Mesenchymal stem cell (in vitro differentiated cells and primary cell): ENCODE measurements around the gene ADCYAP1.
"Not testable (repeated sequence)": the region's sequence is repeated elsewhere in the genome, so short reads cannot be mapped to it uniquely, and the experiment has no call there.

Experiments used
- DNase-seq: peaks from one replicate; pipeline ENCODE4 v3.0.0-alpha.2; 2013
- H2AFZ ChIP-seq: one replicate; pipeline ENCODE4 v1.6.1; 2013; ENCODE audit warnings: low read depth, mild to moderate bottlenecking, control low read depth, inconsistent platforms, low read length, moderate library complexity
- H2AK5ac ChIP-seq: 2 replicates; pipeline ENCODE4 v1.6.1; 2013; ENCODE audit warnings: low read length, moderate library complexity, mild to moderate bottlenecking, inconsistent platforms; ENCODE audit not compliant: severe bottlenecking
- H2BK120ac ChIP-seq: one replicate; pipeline ENCODE4 v1.6.1; 2013; ENCODE audit warnings: low read depth, mild to moderate bottlenecking, inconsistent platforms, low read length, moderate library complexity
- H2BK12ac ChIP-seq, 2 experiments: one replicate each; pipeline ENCODE4 v1.6.1; 2013; ENCODE audit warnings: inconsistent platforms in 2 of 2, low read length in 2 of 2, mild to moderate bottlenecking in 2 of 2, moderate library complexity in 2 of 2, control low read depth in 1 of 2
- H2BK15ac ChIP-seq: one replicate; pipeline ENCODE4 v1.6.1; 2013; ENCODE audit warnings: mild to moderate bottlenecking, low read depth, inconsistent platforms; ENCODE audit not compliant: poor library complexity, severe bottlenecking
- H2BK5ac ChIP-seq: 2 replicates; pipeline ENCODE4 v1.6.1; 2013; ENCODE audit warnings: low read depth, mild to moderate bottlenecking, low read length, control low read depth, inconsistent platforms; ENCODE audit not compliant: poor library complexity, severe bottlenecking
- H3K14ac ChIP-seq, 2 experiments: one replicate each; pipeline ENCODE4 v1.6.1; 2013; ENCODE audit warnings: inconsistent platforms in 2 of 2, low read length in 2 of 2, control low read depth in 1 of 2, mild to moderate bottlenecking in 1 of 2, moderate library complexity in 1 of 2
- H3K18ac ChIP-seq, 2 experiments: one replicate each; pipeline ENCODE4 v1.6.1; 2013; ENCODE audit warnings: inconsistent platforms in 2 of 2, low read length in 2 of 2, control low read depth in 1 of 2, low read depth in 1 of 2, mild to moderate bottlenecking in 1 of 2
- H3K23ac ChIP-seq, 2 experiments: one replicate each; pipeline ENCODE4 v1.6.1; 2013; ENCODE audit warnings: inconsistent platforms in 2 of 2, low read length in 2 of 2, mild to moderate bottlenecking in 2 of 2, moderate library complexity in 2 of 2, control low read depth in 1 of 2
- H3K27ac ChIP-seq: 2 replicates; pipeline ENCODE4 v1.5.1; 2013; ENCODE audit warnings: mild to moderate bottlenecking, moderate library complexity, low read length, control low read depth, inconsistent platforms; ENCODE audit not compliant: poor library complexity, severe bottlenecking
- H3K27me3 ChIP-seq, 2 experiments: 2 replicates each; pipeline versions ENCODE4 v1.6.1 to v1.7.0; 2013; ENCODE audit warnings: low read length in 2 of 2, mild to moderate bottlenecking in 2 of 2, moderate library complexity in 2 of 2, control low read depth in 1 of 2, inconsistent platforms in 1 of 2; ENCODE audit not compliant: control insufficient read depth in 1 of 2, insufficient read depth in 1 of 2
- H3K36me3 ChIP-seq, 2 experiments: 2 replicates each; pipeline versions ENCODE4 v1.6.1 to v1.7.0; 2013; ENCODE audit warnings: low read length in 2 of 2, control low read depth in 1 of 2, inconsistent platforms in 1 of 2, low read depth in 1 of 2, mild to moderate bottlenecking in 1 of 2; ENCODE audit not compliant: insufficient read depth in 2 of 2, control insufficient read depth in 1 of 2
- H3K4ac ChIP-seq, 2 experiments: one replicate each; pipeline ENCODE4 v1.6.1; 2013; ENCODE audit warnings: inconsistent platforms in 2 of 2, low read length in 2 of 2, mild to moderate bottlenecking in 2 of 2, moderate library complexity in 2 of 2, control low read depth in 1 of 2, low read depth in 1 of 2
- H3K4me1 ChIP-seq: 2 replicates; pipeline ENCODE4 v1.6.1; 2013; ENCODE audit warnings: low read depth, low read length, control low read depth; ENCODE audit not compliant: control insufficient read depth, insufficient read depth
- H3K4me2 ChIP-seq: 2 replicates; pipeline ENCODE4 v1.6.1; 2013; ENCODE audit warnings: low read length, mild to moderate bottlenecking, inconsistent platforms; ENCODE audit not compliant: poor library complexity, severe bottlenecking
- H3K4me3 ChIP-seq, 2 experiments: 2 replicates each; pipeline versions ENCODE4 v1.5.1 to v1.7.0; 2013; ENCODE audit warnings: low read length in 2 of 2, mild to moderate bottlenecking in 2 of 2, control low read depth in 1 of 2, low read depth in 1 of 2; ENCODE audit not compliant: insufficient read depth in 1 of 2
- H3K79me1 ChIP-seq: replicated peaks from 2 replicates; pipeline ENCODE4 v1.6.1; 2013; ENCODE audit warnings: mild to moderate bottlenecking, control low read depth, low read length, inconsistent platforms; ENCODE audit not compliant: poor library complexity, severe bottlenecking
- H3K9ac ChIP-seq: 2 replicates; pipeline ENCODE4 v1.7.0; 2013; ENCODE audit warnings: mild to moderate bottlenecking, low read length, moderate library complexity
- H3K9me3 ChIP-seq: 2 replicates; pipeline ENCODE4 v1.7.0; 2013; ENCODE audit warnings: mild to moderate bottlenecking, low read length; ENCODE audit not compliant: control insufficient read depth
- H4K8ac ChIP-seq: one replicate; pipeline ENCODE4 v1.6.1; 2013; ENCODE audit warnings: inconsistent platforms, mild to moderate bottlenecking, low read length, moderate library complexity
- H4K91ac ChIP-seq: one replicate; pipeline ENCODE4 v1.6.1; 2013; ENCODE audit warnings: mild to moderate bottlenecking, low read length, inconsistent platforms
- WGBS: methylation state at CpG from one replicate; pipeline ENCODE4 v1.1.7; 2013; ENCODE audit warnings: mixed read lengths; 5-methylcytosine and 5-hydroxymethylcytosine counted together

The ADCYAP1 gene

DNA sequence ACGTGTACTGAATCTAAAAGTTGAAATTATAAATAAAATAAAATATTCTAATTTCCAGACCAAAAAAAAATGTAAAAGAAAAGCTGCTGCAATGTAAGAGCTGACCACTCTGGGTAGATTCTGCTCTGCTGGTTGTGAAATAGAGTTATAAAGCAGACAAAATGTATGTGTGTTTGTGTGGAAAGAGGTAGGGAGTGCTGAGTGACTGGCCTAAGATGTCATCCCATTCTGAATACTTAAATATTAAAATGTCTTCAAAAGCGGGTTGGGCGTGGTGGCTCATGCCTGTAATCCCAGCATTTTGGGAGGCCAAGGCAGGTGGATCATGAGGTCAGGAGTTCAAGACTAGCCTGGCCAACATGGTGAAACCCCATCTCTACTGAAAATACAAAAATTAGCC is 31.2 kb upstream of the ADCYAP1 start:
- not testable (repeated sequence) for H3K4me2 ChIP-seq, H4K8ac ChIP-seq, H4K91ac ChIP-seq, DNase-seq, H3K14ac ChIP-seq, H3K27ac ChIP-seq, H2AK5ac ChIP-seq, H3K36me3 ChIP-seq, H2BK15ac ChIP-seq, H3K4me3 ChIP-seq, H3K4me1 ChIP-seq, H3K9me3 ChIP-seq, H3K23ac ChIP-seq, H3K9ac ChIP-seq, H2BK120ac ChIP-seq, H3K4ac ChIP-seq, H2AFZ ChIP-seq, H2BK5ac ChIP-seq, H3K18ac ChIP-seq, H2BK12ac ChIP-seq, H3K79me1 ChIP-seq
- H3K27me3 ChIP-seq = peaks cover 6 to 19% of the 10 kb centered on the region in 2 experiments
- 83% methylated on average over 2 of the region's 3 CpGs for WGBS

DNA sequence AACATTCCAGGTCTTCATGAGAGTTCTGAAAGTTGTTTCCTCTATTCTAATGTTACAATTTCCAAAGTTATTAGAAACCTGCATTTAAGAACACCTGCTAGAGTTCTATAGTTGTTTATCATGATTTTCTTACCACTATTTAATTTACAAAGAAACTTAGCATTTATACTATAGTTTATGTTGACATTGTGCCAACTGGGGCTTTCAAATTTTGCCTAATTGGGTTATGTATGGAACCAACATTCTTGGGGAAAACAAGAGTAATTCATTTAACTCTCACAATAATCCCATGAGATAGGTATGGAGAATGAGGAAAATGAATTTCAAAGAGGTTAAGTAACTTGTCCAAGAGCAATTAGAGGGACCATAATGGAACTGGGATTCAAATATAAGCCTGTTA is 28.8 kb upstream of the ADCYAP1 start:
- Histone ChIP-seq H3K4me3 (no peak overlapping the region), H2BK12ac (no peak overlapping the region), H3K4me2 (no peak overlapping the region), H3K18ac (no peak overlapping the region), H3K4me1 (no peaks in the 10 kb centered on the region), H3K36me3 (no peaks in the 10 kb centered on the region), H2AK5ac (no peak overlapping the region), H3K79me1 (no peaks in the 10 kb centered on the region), H2BK120ac (no peak overlapping the region), H2BK15ac (no peak overlapping the region), H3K9ac (no peak overlapping the region), H3K9me3 (no peaks in the 10 kb centered on the region), H3K14ac (no peak overlapping the region), H3K4ac (no peak overlapping the region), H2BK5ac (no peak overlapping the region), H4K91ac (no peak overlapping the region), H2AFZ (no peak overlapping the region), H3K27me3 (peaks cover 6 to 18% of the 10 kb centered on the region in 2 experiments), H4K8ac (no peak overlapping the region), H3K27ac (no peak overlapping the region), H3K23ac (no peak overlapping the region)
- DNase-seq = no peak

DNA sequence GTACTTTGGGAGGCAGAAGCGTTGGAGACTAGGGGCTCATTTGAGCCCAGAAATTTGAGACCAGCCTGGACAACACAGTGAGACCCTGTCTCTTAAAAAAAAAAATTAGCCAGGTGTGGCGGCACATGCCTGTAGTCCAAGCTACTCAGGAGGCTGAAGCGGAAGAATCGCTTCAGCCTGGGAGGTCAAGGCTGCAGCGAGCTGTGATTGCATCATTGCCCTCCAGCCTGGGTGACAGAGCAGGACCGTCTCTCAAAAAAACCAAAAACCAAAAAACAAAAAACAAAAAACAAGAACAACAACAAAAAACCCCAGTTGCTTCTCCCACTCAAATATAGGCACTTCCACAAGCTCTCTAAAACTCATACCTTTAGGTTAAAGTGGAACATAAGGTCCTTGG is 27.4 kb upstream of the ADCYAP1 start:
- no peak overlapping the region for H3K4ac ChIP-seq
- H2AFZ ChIP-seq = no peak overlapping the region
- H3K14ac ChIP-seq = no peak overlapping the region
- H3K9me3 ChIP-seq = no peaks in the 10 kb centered on the region
- H3K9ac ChIP-seq = no peak overlapping the region
- H4K91ac ChIP-seq = no peak overlapping the region
- no peak overlapping the region for H3K23ac ChIP-seq
- H3K79me1 ChIP-seq = no peaks in the 10 kb centered on the region
- no peak overlapping the region for H3K4me2 ChIP-seq
- H2BK12ac ChIP-seq = no peak overlapping the region
- no peaks in the 10 kb centered on the region for H3K4me1 ChIP-seq
- no peak overlapping the region for H4K8ac ChIP-seq
- DNase-seq = no peak
- H2BK120ac ChIP-seq = no peak overlapping the region
- H3K27ac ChIP-seq = no peak overlapping the region
- no peak overlapping the region for H3K18ac ChIP-seq
- no peak overlapping the region for H2BK5ac ChIP-seq
- H3K4me3 ChIP-seq = no peak overlapping the region
- no peaks in the 10 kb centered on the region for H3K36me3 ChIP-seq
- no peak overlapping the region for H2BK15ac ChIP-seq
- peaks cover 6 to 16% of the 10 kb centered on the region in 2 experiments for H3K27me3 ChIP-seq
- 97% methylated on average over 6 of the region's 6 CpGs for WGBS
- H2AK5ac ChIP-seq = no peak overlapping the region

DNA sequence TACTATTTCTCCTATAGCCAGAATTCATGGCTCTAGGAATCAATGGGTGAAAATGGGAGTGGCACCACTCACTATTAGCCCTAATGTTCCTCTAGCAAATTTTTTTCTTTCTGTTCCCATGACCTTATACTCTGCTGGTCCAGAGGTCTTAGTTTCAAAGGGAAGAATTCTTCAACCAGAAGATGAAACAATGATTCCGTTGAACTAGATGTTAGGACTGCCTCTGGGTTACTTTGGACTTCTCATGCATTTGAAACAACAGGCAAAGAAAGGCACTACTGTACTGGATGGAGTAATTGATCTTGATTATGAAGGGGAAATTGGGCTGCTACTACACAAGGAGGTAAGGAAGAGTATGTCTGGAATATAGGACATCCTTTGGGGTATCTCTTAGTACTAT is 18.6 kb upstream of the ADCYAP1 start:
- Histone ChIP-seq H4K91ac (no peak overlapping the region), H2BK120ac (no peak overlapping the region), H3K27ac (no peak overlapping the region), H4K8ac (no peak overlapping the region), H3K79me1 (no peaks in the 10 kb centered on the region), H2AFZ (no peak overlapping the region), H2BK5ac (no peak overlapping the region), H3K4me2 (no peak overlapping the region), H3K36me3 (no peaks in the 10 kb centered on the region), H2BK12ac (no peak overlapping the region), H3K4me1 (no peaks in the 10 kb centered on the region), H2BK15ac (no peak overlapping the region), H3K18ac (no peak overlapping the region), H3K14ac (no peak overlapping the region), H3K9me3 (no peaks in the 10 kb centered on the region), H3K9ac (no peak overlapping the region), H3K27me3 (peaks cover 12 to 13% of the 10 kb centered on the region in 2 experiments), H3K4ac (no peak overlapping the region), H3K23ac (no peak overlapping the region), H2AK5ac (no peak overlapping the region), H3K4me3 (no peak overlapping the region)
- WGBS = 88% methylated on average over 1 of the region's 1 CpG
- no peak for DNase-seq
